Middle frontal gyrus (tissue), 1 donor: ENCODE results near the gene EGLN1.

Experiments
- DNase-seq: peaks from one replicate; pipeline ENCODE4 v3.0.0-alpha.2; 2015; ENCODE audit warnings: low spot score; ENCODE audit errors: extremely low spot score

EGLN1 gene

GRCh38 chr1:231334079-231334666 is 87.9 kb downstream of the EGLN1 start:
- DNase-seq: no peak

- DNase-seq: no peak
Observed at GRCh38 chr1:231332761-231333160, 89.3 kb downstream of the EGLN1 start.

GRCh38 chr1:231329483-231329882 is 92.6 kb downstream of the EGLN1 start:
- no peak for DNase-seq

GRCh38 chr1:231327617-231328016 is 94.5 kb downstream of the EGLN1 start:
- no peak for DNase-seq

- DNase-seq: no peak
Observed at GRCh38 chr1:231326248-231326647, 95.8 kb downstream of the EGLN1 start.

- DNase-seq: no peak
Observed at GRCh38 chr1:231324660-231325059, 97.4 kb downstream of the EGLN1 start.

- DNase-seq: no peak
Observed at GRCh38 chr1:231322880-231323530, 99.1 kb downstream of the EGLN1 start.

- no peak for DNase-seq
Observed at GRCh38 chr1:231319080-231319479, 103.0 kb downstream of the EGLN1 start.

GRCh38 chr1:231318568-231318967 is 103.5 kb downstream of the EGLN1 start:
- DNase-seq: no peak

- no peak for DNase-seq
Observed at GRCh38 chr1:231318015-231318355, 104.1 kb downstream of the EGLN1 start.

GRCh38 chr1:231317306-231318014 is 104.6 kb downstream of the EGLN1 start:
- DNase-seq: no peak

GRCh38 chr1:231315887-231316286 is 106.2 kb downstream of the EGLN1 start:
- no peak for DNase-seq
